Peyer's patch (tissue), 4 donors: ENCODE measurements around the gene RBBP5.

Experiments used
- POLR2A ChIP-seq, 2 donors: fragments of 450-650 bp; IDR thresholded peaks; one replicate each; pipeline ENCODE4 v1.5.1; 2017; ENCODE audit warnings: antibody characterized with exemption in 2 of 2, mild to moderate bottlenecking in 2 of 2, moderate library complexity in 2 of 2
- TF ChIP-seq, protein P1 (sequence below), 6 experiments: fragments of 450-650 bp in 4 of 6; fragments of 200-600 bp in 2 of 6; sonication (generic) in 1 of 6; IDR thresholded peaks; one replicate each; pipeline ENCODE4 v1.5.1; 2017 to 2019; ENCODE audit warnings: antibody characterized with exemption in 6 of 6, mild to moderate bottlenecking in 3 of 6, moderate library complexity in 1 of 6

GRCh38 chr1:205168291-205168690 lies 46.5 kb upstream of the RBBP5 start:
- TF ChIP-seq, protein P1, sequence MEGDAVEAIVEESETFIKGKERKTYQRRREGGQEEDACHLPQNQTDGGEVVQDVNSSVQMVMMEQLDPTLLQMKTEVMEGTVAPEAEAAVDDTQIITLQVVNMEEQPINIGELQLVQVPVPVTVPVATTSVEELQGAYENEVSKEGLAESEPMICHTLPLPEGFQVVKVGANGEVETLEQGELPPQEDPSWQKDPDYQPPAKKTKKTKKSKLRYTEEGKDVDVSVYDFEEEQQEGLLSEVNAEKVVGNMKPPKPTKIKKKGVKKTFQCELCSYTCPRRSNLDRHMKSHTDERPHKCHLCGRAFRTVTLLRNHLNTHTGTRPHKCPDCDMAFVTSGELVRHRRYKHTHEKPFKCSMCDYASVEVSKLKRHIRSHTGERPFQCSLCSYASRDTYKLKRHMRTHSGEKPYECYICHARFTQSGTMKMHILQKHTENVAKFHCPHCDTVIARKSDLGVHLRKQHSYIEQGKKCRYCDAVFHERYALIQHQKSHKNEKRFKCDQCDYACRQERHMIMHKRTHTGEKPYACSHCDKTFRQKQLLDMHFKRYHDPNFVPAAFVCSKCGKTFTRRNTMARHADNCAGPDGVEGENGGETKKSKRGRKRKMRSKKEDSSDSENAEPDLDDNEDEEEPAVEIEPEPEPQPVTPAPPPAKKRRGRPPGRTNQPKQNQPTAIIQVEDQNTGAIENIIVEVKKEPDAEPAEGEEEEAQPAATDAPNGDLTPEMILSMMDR (IDR thresholded peaks at IDR 0.05) = no peak
- TF ChIP-seq POLR2A (IDR thresholded peaks at IDR 0.05) = no peak
